ENCODE results near the gene UBXN1. TPM values are rescaled to one million over a fixed set of nuclear protein-coding genes. Genes with fewer than 3 reads are reported as not detected.

The UBXN1 gene
- total RNA-seq, 1 experiment from 2014 or later: 118 TPM

- WGBS (ENCODE audit: extremely low coverage, insufficient read length, low lambda C conversion rate): no CpG with 5 or more reads among the region's 10 CpGs
- Histone ChIP-seq H2AFZ (ENCODE audit: low read length) (no peak within 1 kb of the TSS), H2BK120ac (ENCODE audit: low read depth, low read length, poor library complexity, severe bottlenecking) (no peak within 1 kb of the TSS), H3K79me1 (ENCODE audit: insufficient read depth, low read depth, low read length, poor library complexity, severe bottlenecking) (no peaks in the 10 kb centered on the region), H3K4ac (ENCODE audit: low read depth, low read length) (no peak within 1 kb of the TSS), H4K20me1 (ENCODE audit: control insufficient read depth, insufficient read depth, insufficient read length) (no peaks in the 10 kb centered on the region), H3K4me1 (ENCODE audit: insufficient read depth, low read length) (peaks cover 2% of the 10 kb centered on the region; the same call in 1 of the 2 replicates), H3K18ac (ENCODE audit: insufficient read length, low read depth, low read length) (peak within 1 kb of the TSS; percentile 37), H3K27me3 (ENCODE audit: insufficient read depth, low read length) (no peaks in the 10 kb centered on the region), H2BK12ac (ENCODE audit: insufficient read length, low read depth, low read length) (no peak within 1 kb of the TSS), H3T11ph (ENCODE audit: low read length) (no peak within 1 kb of the TSS), H3K56ac (ENCODE audit: insufficient read length, low read depth, low read length) (no peak within 1 kb of the TSS), H2AK5ac (ENCODE audit: insufficient read length, low read length) (no peak within 1 kb of the TSS), H2BK20ac (ENCODE audit: low read depth, low read length, poor library complexity, severe bottlenecking) (no peak within 1 kb of the TSS), H4K91ac (ENCODE audit: insufficient read length, low read depth, low read length) (no peak within 1 kb of the TSS), H3K9ac (ENCODE audit: extremely low read depth, insufficient read length, low read length) (peak within 1 kb of the TSS; percentile 67), H3K79me2 (ENCODE audit: insufficient read depth, low read length) (no peaks in the 10 kb centered on the region; the same call in 1 of the 2 replicates), H2BK15ac (ENCODE audit: low read depth, low read length) (no peak within 1 kb of the TSS), H3K9me3 (ENCODE audit: control insufficient read depth, low read depth, low read length) (no peaks in the 10 kb centered on the region), H3K4me2 (ENCODE audit: insufficient read depth, insufficient read length, low read length) (peak within 1 kb of the TSS; percentile 99), H3K23ac (ENCODE audit: insufficient read length, low read depth, low read length) (no peak within 1 kb of the TSS), H3K14ac (ENCODE audit: insufficient read depth, low read length) (peak within 1 kb of the TSS; percentile 69), H3K27ac (ENCODE audit: insufficient read length, low read depth, low read length) (no peak within 1 kb of the TSS), H4K5ac (ENCODE audit: insufficient read length, low read depth, low read length) (no peak within 1 kb of the TSS), H2BK5ac (ENCODE audit: insufficient read length, low read length) (no peak within 1 kb of the TSS), H3K23me2 (ENCODE audit: insufficient read length, low read depth, low read length, poor library complexity, severe bottlenecking) (peaks cover 28% of the 10 kb centered on the region), H4K8ac (replicated peaks; ENCODE audit: insufficient read length, low read depth, low read length) (no peak within 1 kb of the TSS)
- Mint-ChIP-seq H3K36me3 (ENCODE audit: insufficient read depth in 1 of 3, low read depth in 3 of 3) (peaks cover 20 to 34% (median 22%) of the 10 kb centered on the region in 3 experiments), H3K27ac (peak within 1 kb of the TSS; percentile 96 to 100 (median 97)), H3K4me3 (peak within 1 kb of the TSS; percentile 84 to 91), H3K9me3 (no peaks in the 10 kb centered on the region; a peak in 1 of 5 replicates), H3K27me3 (ENCODE audit: low read depth) (no peaks in the 10 kb centered on the region), H3K4me1 (peaks cover 39 to 44% of the 10 kb centered on the region in 2 experiments)
- peak; percentile 99 for DNase-seq
- no peak for TF ChIP-seq CTCF (conservative IDR thresholded peaks at IDR 0.05)
Measured at GRCh38 chr11:62707277-62707861, 28.5 kb upstream of the UBXN1 start, which contains the start of the genes BSCL2 and GNG3. TSS of gene BSCL2 (minus strand) at chr11:62707424. CDS start at chr11:62707195, 229 bp downstream. TSS of gene GNG3 (plus strand) at chr11:62707676. CDS start at chr11:62708296, 620 bp downstream.
